B cell (primary cell): ENCODE results near the gene GLP2R. TPM values are rescaled to one million over a fixed set of nuclear protein-coding genes. Genes with fewer than 3 reads are reported as not detected.

Source experiments
- ATAC-seq: fragments of 200-7000 bp; cut with Tn5 transposase; one replicate; pipeline ENCODE4 v1.10.0; 2021; ENCODE audit warnings: low read depth, mild to moderate bottlenecking, moderate number of reproducible peaks, moderate library complexity
- CTCF ChIA-PET: fragments of 350-600 bp; sonication (Branson Sonifier 250); formaldehyde crosslinking; loops from one replicate; lab custom pipeline; 2021; ENCODE audit warnings: antibody characterized with exemption, inconsistent platforms; lab: Charles Lee
- POLR2A ChIA-PET: fragments of 350-600 bp; sonication (Branson Sonifier 250); formaldehyde crosslinking; loops from one replicate; lab custom pipeline; 2021; ENCODE audit warnings: antibody characterized with exemption; lab: Charles Lee
- DNase-seq: peaks from one replicate; pipeline ENCODE4 v3.0.0; 2013
- H2AFZ ChIP-seq: 2 replicates; pipeline ENCODE4 v1.6.1; 2012; ENCODE audit warnings: mild to moderate bottlenecking, low read depth, low read length; ENCODE audit not compliant: insufficient read depth, poor library complexity, severe bottlenecking
- H3K27ac ChIP-seq, 2 donors: 1 replicate in 1 of 2; 2 replicates in 1 of 2; pipeline ENCODE4 v1.5.1; 2012 to 2013; ENCODE audit warnings: low read length in 2 of 2, mild to moderate bottlenecking in 2 of 2, moderate library complexity in 1 of 2
- H3K27me3 ChIP-seq, 4 experiments: fragments of 200-600 bp in 1 of 4; sonication (generic) in 1 of 4; replicated peaks in 1 of 4; 1 replicate in 2 of 4; 2 replicates in 2 of 4; pipeline versions ENCODE4 v1.6.1 to v1.7.0; 2013 to 2016; ENCODE audit warnings: low read length in 3 of 4, mild to moderate bottlenecking in 2 of 4, mixed read lengths in 1 of 4, moderate library complexity in 1 of 4; ENCODE audit not compliant: insufficient read depth in 4 of 4, control insufficient read depth in 3 of 4; ENCODE audit errors: control extremely low read depth in 1 of 4
- H3K36me3 ChIP-seq, 2 experiments: replicated peaks in 1 of 2; 1 replicate in 1 of 2; 2 replicates in 1 of 2; pipeline versions ENCODE4 v1.6.1 to v1.7.1; 2013; ENCODE audit warnings: low read length in 1 of 2; ENCODE audit not compliant: insufficient read depth in 2 of 2, control insufficient read depth in 1 of 2; ENCODE audit errors: control extremely low read depth in 1 of 2, extremely low read depth in 1 of 2
- H3K4me1 ChIP-seq, 2 donors: fragments of 200-600 bp in 1 of 2; sonication (generic) in 1 of 2; 1 replicate in 1 of 2; 2 replicates in 1 of 2; pipeline versions ENCODE4 v1.5.1 to v1.6.1; 2013 to 2017; ENCODE audit warnings: low read length in 2 of 2; ENCODE audit not compliant: control insufficient read depth in 2 of 2, insufficient read depth in 2 of 2
- H3K4me2 ChIP-seq: replicated peaks from 2 replicates; pipeline ENCODE3; 2012; ENCODE audit warnings: mild to moderate bottlenecking, low read depth, low read length; ENCODE audit not compliant: poor library complexity, severe bottlenecking
- H3K4me3 ChIP-seq, 5 experiments: fragments of 200-600 bp in 1 of 5; sonication (generic) in 1 of 5; 1 replicate in 3 of 5; 2 replicates in 2 of 5; pipeline versions ENCODE4 v1.5.1 to v1.7.0; 2011 to 2016; ENCODE audit warnings: low read length in 4 of 5, mild to moderate bottlenecking in 4 of 5, low read depth in 2 of 5, control low read depth in 1 of 5, moderate library complexity in 1 of 5; ENCODE audit not compliant: insufficient read depth in 1 of 5; ENCODE audit errors: control extremely low read depth in 1 of 5, extremely low read depth in 1 of 5
- H3K79me2 ChIP-seq: fragments of 200-600 bp; sonication (generic); one replicate; pipeline ENCODE4 v1.6.0; 2016; ENCODE audit warnings: low read length; ENCODE audit not compliant: control insufficient read depth, insufficient read depth
- H3K9ac ChIP-seq: fragments of 200-600 bp; sonication (generic); 2 replicates; pipeline ENCODE4 v1.6.1; 2017; ENCODE audit warnings: mild to moderate bottlenecking, low read length, moderate library complexity
- H3K9me3 ChIP-seq, 3 donors: one replicate each; pipeline versions ENCODE4 v1.6.1 to v1.7.1; 2013; ENCODE audit warnings: low read length in 2 of 3; ENCODE audit not compliant: control insufficient read depth in 2 of 3, insufficient read depth in 1 of 3; ENCODE audit errors: control extremely low read depth in 1 of 3
- H4K20me1 ChIP-seq: 2 replicates; pipeline ENCODE4 v1.6.0; 2012; ENCODE audit warnings: mild to moderate bottlenecking, low read length; ENCODE audit not compliant: insufficient read depth, control insufficient read depth, poor library complexity, severe bottlenecking
- H3K27ac Mint-ChIP-seq: one replicate; pipeline ENCODE4 v1.8.0; 2021; ENCODE audit warnings: mixed read lengths
- H3K27me3 Mint-ChIP-seq: one replicate; pipeline ENCODE4 v1.8.0; 2021; ENCODE audit warnings: mixed read lengths
- H3K4me1 Mint-ChIP-seq: one replicate; pipeline ENCODE4 v1.8.0; 2021; ENCODE audit warnings: mixed read lengths
- H3K4me3 Mint-ChIP-seq: one replicate; pipeline ENCODE4 v1.8.0; 2021; ENCODE audit warnings: mixed read lengths
- H3K9me3 Mint-ChIP-seq: one replicate; pipeline ENCODE4 v1.8.0; 2022; ENCODE audit warnings: mixed read lengths; ENCODE audit not compliant: insufficient read depth
- CTCF ChIP-seq: fragments of 200-600 bp; IDR thresholded peaks from one replicate; pipeline ENCODE4 v1.8.0; 2022; ENCODE audit warnings: antibody characterized with exemption, mild to moderate bottlenecking
- EZH2 ChIP-seq: IDR thresholded peaks from 2 replicates; pipeline ENCODE4 v1.6.1; 2012; ENCODE audit warnings: borderline replicate concordance, low read depth, mild to moderate bottlenecking, moderate library complexity, low read length; ENCODE audit not compliant: insufficient read depth, poor library complexity, severe bottlenecking
- whole genome bisulfite sequencing: methylation state at CpG from one replicate; pipeline ENCODE4 v1.1.5; 2013; ENCODE audit warnings: missing lambda C conversion rate; ENCODE audit not compliant: insufficient coverage; 5-methylcytosine and 5-hydroxymethylcytosine counted together
- intact Hi-C: fragments of 100-400 bp; cut with micrococcal nuclease; formaldehyde crosslinking; loops from one replicate; pipeline ENCODE4 v1.10.0; 2022
- polyA plus RNA-seq: library from polyadenylated mRNA; depleted of rRNA; stranded (reverse); fragments of >200 nt; gene quantifications from 2 replicates; pipeline ENCODE4 v1.2.3, GENCODE V29; 2012
- total RNA-seq, 2 donors: library from RNA; stranded (reverse); fragments of 120-200 nt in 1 of 2; gene quantifications; 1 replicate in 1 of 2; 2 replicates in 1 of 2; pipeline versions ENCODE4 v1.2.3 to v1.2.4, GENCODE V29; 2013 to 2022

The GLP2R gene
- total and polyA plus RNA-seq, 2 donors (not counting 1 experiment from before 2014, with no cell fraction given) = not detected

- Histone ChIP-seq H3K9ac (no peak overlapping the region), H3K27me3 (no peaks in the 10 kb centered on the region), H3K4me1 (no peaks in the 10 kb centered on the region), H3K27ac (no peak overlapping the region), H3K9me3 (peaks cover 0 to 13% (median 0%) of the 10 kb centered on the region in 3 donors), H4K20me1 (no peaks in the 10 kb centered on the region), H3K36me3 (no peaks in the 10 kb centered on the region), H3K79me2 (no peaks in the 10 kb centered on the region), H2AFZ (no peak overlapping the region), H3K4me2 (no peak overlapping the region), H3K4me3 (no peak overlapping the region)
- no peak for ATAC-seq
- Mint-ChIP-seq H3K9me3 (no peaks in the 10 kb centered on the region), H3K27me3 (no peaks in the 10 kb centered on the region), H3K27ac (no peak overlapping the region), H3K4me1 (no peaks in the 10 kb centered on the region), H3K4me3 (no peak overlapping the region)
- TF ChIP-seq EZH2 = no peak
- no peak for TF ChIP-seq CTCF
- ChIA-PET POLR2A (no interaction called here), CTCF (interaction anchor here (1.2 to 2.1 kb wide), 3 partner anchors 9 to 681 kb away, joined by 4 to 12 read pairs (median 4); no protein-coding TSS in a partner anchor)
- intact Hi-C loops = no loop called here
- WGBS = 61% methylated on average over 2 of the region's 3 CpGs
- DNase-seq = no peak
These were observed 110.4 kb downstream of the GLP2R start for GRCh38 chr17:9936095-9936494.

- CTCF ChIA-PET = interaction anchor here (2.1 kb wide), 1 partner anchor 10 kb away, joined by 4 read pairs; no protein-coding TSS in a partner anchor
These were observed 111.6 kb downstream of the GLP2R start for GRCh38 chr17:9937241-9937761.

More at GRCh38 chr17:9937241-9937761, 111.6 kb downstream of the GLP2R start:
- H4K20me1 ChIP-seq = no peaks in the 10 kb centered on the region
- H3K9me3 ChIP-seq = peaks cover 0 to 13% (median 0%) of the 10 kb centered on the region in 3 donors
- Mint-ChIP-seq H3K27ac (no peak overlapping the region), H3K9me3 (no peaks in the 10 kb centered on the region), H3K4me3 (no peak overlapping the region), H3K4me1 (no peaks in the 10 kb centered on the region), H3K27me3 (no peaks in the 10 kb centered on the region)
- POLR2A ChIA-PET = no interaction called here
- no peaks in the 10 kb centered on the region for H3K79me2 ChIP-seq
- intact Hi-C loops = no loop called here
- no peaks in the 10 kb centered on the region for H3K36me3 ChIP-seq
- H3K9ac ChIP-seq = no peak overlapping the region
- DNase-seq = no peak
- H3K27ac ChIP-seq = no peak overlapping the region
- TF ChIP-seq EZH2 = no peak
- no peak for TF ChIP-seq CTCF
- H3K4me3 ChIP-seq = no peak overlapping the region
- no peaks in the 10 kb centered on the region for H3K27me3 ChIP-seq
- H2AFZ ChIP-seq = no peak overlapping the region
- H3K4me2 ChIP-seq = no peak overlapping the region
- no peak for ATAC-seq
- no peaks in the 10 kb centered on the region for H3K4me1 ChIP-seq
- WGBS = 98% methylated on average over 12 of the region's 13 CpGs
